ENCODE data around the gene CUL4B.
"Not testable (repeated sequence)": the region's sequence is repeated elsewhere in the genome, so short reads cannot be mapped to it uniquely, and the experiment has no call there.

Gene CUL4B

GRCh38 chrX:120560842-120561633 is at the start of gene CUL4B:
Gene CUL4B, minus strand, starts transcription at chrX:120560962. Its CDS starts 324 bp downstream, at chrX:120560638.
- DNase-seq (ENCODE audit: low read depth): peak; percentile 88

- DNase-seq (ENCODE audit: low read depth): no peak
These were observed 43.6 kb upstream of the CUL4B start for GRCh38 chrX:120604361-120604782.

GRCh38 chrX:120603707-120604360 is 43.1 kb upstream of the CUL4B start, which contains the start of gene MCTS1:
Gene MCTS1, plus strand, starts transcription at chrX:120604101. Its CDS starts 136 bp downstream, at chrX:120604237.
- peak; percentile 57 for DNase-seq (ENCODE audit: low read depth)

GRCh38 chrX:120585702-120586101 is 24.9 kb upstream of the CUL4B start:
- no peak for DNase-seq (ENCODE audit: low read depth)

- no peak for DNase-seq (ENCODE audit: low read depth)
These were observed 14.8 kb upstream of the CUL4B start for GRCh38 chrX:120575379-120576114.

- DNase-seq (ENCODE audit: low read depth): not testable (repeated sequence)
These were observed 13.0 kb upstream of the CUL4B start for GRCh38 chrX:120573806-120574205.

- DNase-seq (ENCODE audit: low read depth): no peak
These were observed 9.3 kb upstream of the CUL4B start for GRCh38 chrX:120570011-120570600.

- no peak for DNase-seq (ENCODE audit: low read depth)
These were observed 7.8 kb upstream of the CUL4B start for GRCh38 chrX:120568609-120569008.

- DNase-seq (ENCODE audit: low read depth): no peak
These were observed 7.3 kb upstream of the CUL4B start for GRCh38 chrX:120568035-120568434.

GRCh38 chrX:120566817-120567216 is 6.1 kb upstream of the CUL4B start:
- DNase-seq (ENCODE audit: low read depth): no peak

- DNase-seq (ENCODE audit: low read depth): no peak
These were observed 4.2 kb upstream of the CUL4B start for GRCh38 chrX:120564925-120565324.

- no peak for DNase-seq (ENCODE audit: low read depth)
These were observed 1.8 kb upstream of the CUL4B start for GRCh38 chrX:120562569-120562926.

- DNase-seq (ENCODE audit: low read depth): no peak
These were observed 1.1 kb upstream of the CUL4B start for GRCh38 chrX:120561634-120562568.

GRCh38 chrX:120560405-120560841 is 339 bp downstream of the CUL4B start:
- DNase-seq (ENCODE audit: low read depth): peak; percentile 8

GRCh38 chrX:120559804-120560203 is 958 bp downstream of the CUL4B start:
- DNase-seq (ENCODE audit: low read depth): no peak

GRCh38 chrX:120556251-120556650 is 4.5 kb downstream of the CUL4B start:
- no peak for DNase-seq (ENCODE audit: low read depth)

- DNase-seq (ENCODE audit: low read depth): no peak
These were observed 11.0 kb downstream of the CUL4B start for GRCh38 chrX:120549483-120550452.

- no peak for DNase-seq (ENCODE audit: low read depth)
These were observed 24.7 kb downstream of the CUL4B start for GRCh38 chrX:120536061-120536460.

GRCh38 chrX:120534413-120535205 is 26.2 kb downstream of the CUL4B start:
- no peak for DNase-seq (ENCODE audit: low read depth)
